HG02852 (cell line): Measurements from ENCODE around the gene SLC18A3.

Experiments used
- ATAC-seq: cut with Tn5 transposase; IDR thresholded peaks from one replicate; pipeline ENCODE4 v1.9.1; 2021; ENCODE audit warnings: mild to moderate bottlenecking, moderate library complexity; ENCODE audit not compliant: unreplicated experiment

SLC18A3 gene

GRCh38 chr10:49649936-49650723 lies 40.0 kb downstream of the SLC18A3 start:
- no peak for ATAC-seq

- ATAC-seq: no peak
These were observed 40.6 kb downstream of the SLC18A3 start for GRCh38 chr10:49650724-49651034.

- no peak for ATAC-seq
These were observed 41.1 kb downstream of the SLC18A3 start for GRCh38 chr10:49651039-49651835.

GRCh38 chr10:49651917-49652316 lies 41.8 kb downstream of the SLC18A3 start:
- no peak for ATAC-seq

- no peak for ATAC-seq
These were observed 42.5 kb downstream of the SLC18A3 start for GRCh38 chr10:49652421-49653272.

GRCh38 chr10:49653273-49653929 lies 43.3 kb downstream of the SLC18A3 start:
- ATAC-seq: no peak

GRCh38 chr10:49654036-49654693 lies 44.1 kb downstream of the SLC18A3 start:
- ATAC-seq: no peak

GRCh38 chr10:49655099-49655498 lies 45.0 kb downstream of the SLC18A3 start:
- no peak for ATAC-seq

- no peak for ATAC-seq
These were observed 46.9 kb downstream of the SLC18A3 start for GRCh38 chr10:49656845-49657493.

GRCh38 chr10:49657606-49658005 lies 47.5 kb downstream of the SLC18A3 start:
- ATAC-seq: no peak

GRCh38 chr10:49661140-49661856 lies 51.2 kb downstream of the SLC18A3 start:
- ATAC-seq: no peak
